Activated naive CD4-positive, alpha-beta T cell treated with anti-CD3 and anti-CD28 coated beads, Interleukin-2, amount 50 U/mL, for 72 hours (primary cell): ENCODE results near the gene MYO9A. TPM values are rescaled to one million over a fixed set of nuclear protein-coding genes. Genes with fewer than 3 reads are reported as not detected.
A peak's percentile ranks its signal among the peaks of the same experiment; 100 is the strongest.

ENCODE experiments used
- ATAC-seq, 2 donors: fragments of 150-1000 bp; cut with Tn5 transposase; 2 replicates each; pipeline ENCODE4 v1.10.0; 2021; ENCODE audit warnings: mild to moderate bottlenecking in 2 of 2, moderate library complexity in 2 of 2
- DNase-seq, 2 donors: peaks; one replicate each; pipeline ENCODE4 v3.0.0; 2021 to 2022; ENCODE audit warnings: low spot score in 2 of 2
- H3K27ac Mint-ChIP-seq, 2 donors: one replicate each; pipeline ENCODE4 v1.8.0; 2022; ENCODE audit warnings: mild to moderate bottlenecking in 2 of 2, mixed read lengths in 2 of 2
- H3K36me3 Mint-ChIP-seq, 2 donors: one replicate each; pipeline ENCODE4 v1.8.0; 2022; ENCODE audit warnings: mixed read lengths in 2 of 2
- H3K9me3 Mint-ChIP-seq, 2 donors: one replicate each; pipeline ENCODE4 v1.8.0; 2022; ENCODE audit warnings: mixed read lengths in 2 of 2
- total RNA-seq, 2 donors: library from RNA; stranded (reverse); gene quantifications; one replicate each; pipeline ENCODE4 v1.2.3, GENCODE V29; 2022

The MYO9A gene
- total RNA-seq, 2 donors from 2014 or later = 13.1 to 20.9 TPM

- no peaks in the 10 kb centered on the region for H3K9me3 Mint-ChIP-seq
- DNase-seq = no peak
- ATAC-seq = no peak
- peak overlapping the region in 1 of 2 donors; percentile 2 for H3K27ac Mint-ChIP-seq
- no peaks in the 10 kb centered on the region for H3K36me3 Mint-ChIP-seq
These were observed 310.8 kb downstream of the MYO9A start for GRCh38 chr15:71807125-71807629.

DNA sequence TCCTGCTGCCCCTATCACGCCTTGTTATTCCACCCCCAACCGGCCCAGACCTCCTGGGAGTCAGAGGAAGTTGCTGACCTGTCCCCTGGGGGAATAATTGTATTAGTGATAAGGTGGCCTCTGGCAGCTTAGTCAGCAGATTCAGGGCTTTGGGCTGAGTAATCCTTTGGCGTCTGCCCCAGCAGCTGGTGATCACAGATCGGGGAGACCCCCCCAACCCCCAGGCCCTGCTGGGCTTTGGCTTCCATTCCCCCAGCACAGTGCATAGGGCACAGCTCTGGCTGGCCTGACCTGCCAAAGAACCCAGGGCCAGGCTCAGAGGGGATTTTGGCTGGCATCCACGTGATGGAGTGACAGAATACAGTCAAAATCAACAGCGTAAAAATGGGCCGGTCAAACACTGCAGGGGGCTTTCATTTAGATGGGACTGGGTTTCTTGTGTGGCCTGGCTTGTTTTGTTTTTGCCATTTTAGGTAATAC, 311.5 kb downstream of the MYO9A start:
- ATAC-seq = no peak
- DNase-seq = no peak
- Mint-ChIP-seq H3K36me3 (no peaks in the 10 kb centered on the region), H3K9me3 (no peaks in the 10 kb centered on the region), H3K27ac (no peak overlapping the region)

- H3K36me3 Mint-ChIP-seq = no peaks in the 10 kb centered on the region
- ATAC-seq (no peak), DNase-seq (no peak)
- H3K9me3 Mint-ChIP-seq = no peaks in the 10 kb centered on the region
- H3K27ac Mint-ChIP-seq = no peak overlapping the region
These were observed 313.1 kb downstream of the MYO9A start for GRCh38 chr15:71804695-71805470.

DNA sequence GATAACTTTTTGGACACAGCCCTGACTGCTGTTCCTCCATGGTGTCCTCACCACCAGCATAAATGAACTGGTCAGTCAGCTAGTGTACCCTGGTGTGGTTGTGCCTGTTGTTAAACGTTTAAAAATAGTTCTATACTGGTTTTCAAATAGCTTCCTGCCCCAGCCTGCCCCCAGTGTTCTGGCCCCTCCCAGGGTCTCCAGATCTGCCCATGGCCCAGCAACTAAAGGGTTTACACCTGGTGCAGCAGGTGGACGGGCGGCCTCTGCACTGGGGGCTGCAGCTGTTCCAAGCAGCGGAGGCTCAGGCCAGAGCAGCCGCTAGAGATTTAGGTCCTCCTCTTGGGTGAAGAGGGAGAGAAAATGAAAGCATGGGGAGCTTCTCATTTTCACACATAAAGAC, 313.7 kb downstream of the MYO9A start:
- DNase-seq = no peak
- ATAC-seq = no peak
- Mint-ChIP-seq H3K27ac (no peak overlapping the region), H3K9me3 (no peaks in the 10 kb centered on the region), H3K36me3 (no peaks in the 10 kb centered on the region)

GRCh38 chr15:71802770-71803169, 315.2 kb downstream of the MYO9A start:
- peak; percentile 24 to 71 for ATAC-seq

DNA sequence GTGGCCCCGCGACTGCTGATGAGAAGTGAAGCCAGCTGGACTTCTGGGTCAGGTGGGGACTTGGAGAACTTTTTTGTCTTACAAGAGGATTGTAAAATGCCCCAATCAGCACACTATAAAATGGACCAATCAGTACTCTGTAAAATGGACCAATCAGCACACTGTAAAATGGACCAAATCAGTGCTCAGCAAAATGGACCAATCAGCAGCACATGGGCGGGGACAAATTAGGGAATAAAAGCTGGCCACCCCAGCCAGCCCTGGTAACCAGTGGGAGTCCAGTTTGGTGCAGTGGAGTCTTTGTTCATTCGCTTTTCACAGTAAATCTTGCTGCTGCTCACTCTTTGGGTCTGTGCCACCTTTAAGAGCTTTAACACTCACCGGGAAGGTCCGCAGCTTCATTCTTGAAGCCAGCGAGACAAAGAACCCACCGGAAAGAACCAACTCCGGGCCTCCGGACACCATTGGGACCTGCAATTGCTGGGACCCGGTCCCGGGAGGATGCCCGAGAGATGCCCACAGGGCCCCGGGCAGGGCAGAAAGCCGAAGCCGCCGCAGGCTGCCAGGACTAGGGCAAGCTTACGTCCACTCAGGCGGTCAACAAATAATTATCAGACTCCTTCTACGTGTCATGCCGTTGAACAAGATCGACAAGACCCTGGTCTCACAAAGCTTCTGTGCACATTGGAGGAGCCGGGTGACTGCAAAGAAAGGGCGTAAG, 315.9 kb downstream of the MYO9A start:
- H3K36me3 Mint-ChIP-seq = no peaks in the 10 kb centered on the region
- H3K9me3 Mint-ChIP-seq = no peaks in the 10 kb centered on the region
- ATAC-seq (no peak), DNase-seq (no peak)
- no peak overlapping the region for H3K27ac Mint-ChIP-seq

More at GRCh38 chr15:71802770-71803169, 315.2 kb downstream of the MYO9A start:
- Mint-ChIP-seq H3K36me3 (no peaks in the 10 kb centered on the region), H3K27ac (no peak overlapping the region), H3K9me3 (no peaks in the 10 kb centered on the region)
- peak in 1 of 2 donors; percentile 73 for DNase-seq

DNA sequence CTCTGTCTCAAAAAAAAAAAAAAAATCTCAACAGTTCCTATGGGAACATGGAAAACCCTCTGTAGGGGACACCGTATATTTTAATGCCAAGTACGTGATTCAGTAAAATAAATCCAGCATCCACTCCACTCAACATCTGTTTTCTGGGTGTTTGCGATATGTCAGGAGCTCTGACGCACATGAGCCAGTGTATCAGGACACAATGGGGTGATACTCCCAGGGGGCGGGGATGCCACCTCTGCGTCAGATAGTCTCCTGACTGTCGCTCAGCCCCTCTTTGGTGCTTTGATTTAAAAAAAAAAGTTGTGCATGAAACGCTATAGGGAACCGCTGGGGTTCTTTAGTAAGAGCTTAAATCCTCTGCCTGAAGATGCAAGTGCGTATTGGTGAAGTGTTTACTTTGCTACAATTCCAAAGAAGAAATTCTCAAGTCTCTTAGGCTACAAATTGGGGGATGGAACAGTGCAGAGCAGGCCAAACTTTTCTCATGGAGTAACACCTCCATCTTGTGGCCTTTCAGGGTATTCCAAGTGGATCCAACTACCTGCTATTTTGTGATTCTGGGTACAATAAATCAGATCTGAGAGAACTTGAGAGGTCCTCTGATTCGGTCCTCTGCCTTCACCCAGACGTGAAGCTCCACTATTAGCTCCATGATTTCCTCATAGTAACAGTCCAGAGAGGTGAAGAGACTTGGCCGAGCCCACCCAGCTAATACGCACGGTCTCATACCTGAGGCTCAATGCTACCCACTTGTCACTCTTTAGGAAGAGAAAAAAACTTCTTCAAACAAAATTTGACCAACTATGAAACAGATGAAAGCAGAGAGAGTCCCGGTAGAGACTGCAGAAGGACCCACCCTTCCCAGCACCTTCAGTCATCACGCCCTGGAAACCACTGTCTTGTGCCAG, 316.9 kb downstream of the MYO9A start:
- Mint-ChIP-seq H3K36me3 (no peaks in the 10 kb centered on the region), H3K9me3 (no peaks in the 10 kb centered on the region), H3K27ac (no peak overlapping the region)
- DNase-seq (peak in 1 of 2 donors; percentile 30), ATAC-seq (peak in 1 of 2 donors; percentile 75)

DNA sequence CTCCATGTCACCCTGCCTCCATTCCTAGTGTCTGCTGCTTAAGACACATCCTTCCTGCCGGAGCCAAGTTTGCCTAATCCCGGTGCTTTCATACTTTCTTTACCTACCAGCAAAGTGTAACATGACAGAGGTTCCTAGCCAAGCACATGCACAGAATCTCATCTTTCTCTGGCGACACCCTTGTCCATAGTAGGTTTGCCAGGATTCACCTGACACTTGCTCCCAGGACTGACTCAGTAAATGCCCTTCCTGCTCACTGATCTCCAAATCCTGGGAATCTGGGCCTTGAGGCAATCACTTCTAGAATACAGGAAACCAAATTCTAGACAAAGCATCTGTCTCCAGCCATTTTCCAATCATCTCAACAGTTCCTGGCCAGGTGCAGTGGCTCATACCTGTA, 317.8 kb downstream of the MYO9A start:
- no peak overlapping the region for H3K27ac Mint-ChIP-seq
- no peak for ATAC-seq
- no peak for DNase-seq
- no peaks in the 10 kb centered on the region for H3K36me3 Mint-ChIP-seq
- no peaks in the 10 kb centered on the region for H3K9me3 Mint-ChIP-seq

- no peak overlapping the region for H3K27ac Mint-ChIP-seq
These were observed 319.3 kb downstream of the MYO9A start for GRCh38 chr15:71798641-71799040.

DNA sequence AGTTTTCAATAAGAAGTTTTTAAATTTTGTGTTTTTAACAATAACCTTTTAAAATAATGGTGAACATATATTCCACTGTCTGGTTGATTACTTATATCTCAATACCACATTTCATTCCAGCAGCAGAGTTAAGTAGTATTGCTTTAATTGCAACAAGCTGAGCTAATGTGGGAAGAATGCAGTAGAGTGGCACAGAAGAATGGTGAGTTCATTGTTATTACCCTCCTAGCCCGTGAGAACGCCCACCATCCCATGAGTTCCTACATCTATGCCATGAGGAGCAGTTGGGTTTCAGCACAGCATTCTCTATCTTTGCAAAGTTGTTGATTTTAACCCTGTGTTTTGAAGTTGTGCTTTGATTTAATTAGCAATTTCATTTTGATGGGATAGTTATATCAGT, 325.4 kb downstream of the MYO9A start:
- H3K36me3 Mint-ChIP-seq = no peaks in the 10 kb centered on the region
- no peaks in the 10 kb centered on the region for H3K9me3 Mint-ChIP-seq
- ATAC-seq = no peak
- no peak overlapping the region for H3K27ac Mint-ChIP-seq
- no peak for DNase-seq

More at GRCh38 chr15:71798641-71799040, 319.3 kb downstream of the MYO9A start:
- Mint-ChIP-seq H3K36me3 (no peaks in the 10 kb centered on the region), H3K9me3 (no peaks in the 10 kb centered on the region)
- no peak for ATAC-seq
- no peak for DNase-seq

DNA sequence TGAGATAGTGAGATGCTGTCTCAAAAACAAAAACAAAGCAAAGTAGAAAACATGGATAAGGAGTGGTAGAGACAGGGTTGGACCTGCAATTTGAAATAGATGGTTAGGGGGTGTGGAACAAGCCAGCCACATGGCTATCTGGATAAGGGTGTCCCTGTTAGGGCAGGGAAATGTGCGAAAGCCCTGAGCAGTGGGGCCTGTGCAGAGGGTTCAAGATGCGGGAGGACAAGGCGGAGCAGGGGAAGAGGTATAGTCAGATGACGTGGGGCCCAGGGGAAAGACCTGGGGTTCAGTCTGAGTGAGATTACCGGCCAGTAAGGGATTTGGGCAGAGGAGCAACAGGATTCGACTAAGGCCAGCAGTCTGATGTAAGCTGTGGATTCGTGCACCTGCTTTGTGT, 326.0 kb downstream of the MYO9A start:
- DNase-seq (no peak), ATAC-seq (no peak)
- Mint-ChIP-seq H3K36me3 (no peaks in the 10 kb centered on the region), H3K9me3 (no peaks in the 10 kb centered on the region), H3K27ac (no peak overlapping the region)

GRCh38 chr15:71790081-71790480, 327.9 kb downstream of the MYO9A start:
- ATAC-seq (no peak), DNase-seq (no peak)
- Mint-ChIP-seq H3K36me3 (no peaks in the 10 kb centered on the region), H3K27ac (no peak overlapping the region), H3K9me3 (no peaks in the 10 kb centered on the region)

- Mint-ChIP-seq H3K27ac (no peak overlapping the region), H3K36me3 (no peaks in the 10 kb centered on the region), H3K9me3 (no peaks in the 10 kb centered on the region)
- DNase-seq (no peak), ATAC-seq (no peak)
These were observed 328.3 kb downstream of the MYO9A start for GRCh38 chr15:71789616-71790015.

- no peak for DNase-seq
- H3K36me3 Mint-ChIP-seq = no peaks in the 10 kb centered on the region
- no peak for ATAC-seq
- no peak overlapping the region for H3K27ac Mint-ChIP-seq
- H3K9me3 Mint-ChIP-seq = no peaks in the 10 kb centered on the region
These were observed 329.0 kb downstream of the MYO9A start for GRCh38 chr15:71788646-71789579.

DNA sequence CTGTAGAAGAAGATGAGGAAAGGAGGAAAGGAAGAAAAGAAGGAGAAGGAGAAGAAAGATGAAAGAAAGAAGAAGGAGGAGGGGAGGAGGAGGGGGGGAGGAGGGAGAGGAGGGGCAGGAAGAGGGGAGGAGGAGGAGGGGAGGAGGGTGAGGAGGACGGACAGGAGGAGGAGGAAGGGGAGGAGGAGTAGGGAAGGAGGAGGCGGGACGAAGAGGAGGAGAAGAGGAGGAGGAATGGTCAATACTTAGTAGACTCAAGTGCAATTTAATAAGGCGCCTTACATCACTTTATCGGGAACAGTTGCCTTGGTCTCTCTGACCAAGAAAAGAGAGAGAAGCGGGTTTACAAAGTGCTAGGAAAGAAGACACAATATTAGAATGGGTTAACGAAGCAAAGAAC, 331.3 kb downstream of the MYO9A start:
- DNase-seq (no peak), ATAC-seq (no peak)
- no peak overlapping the region for H3K27ac Mint-ChIP-seq
- H3K9me3 Mint-ChIP-seq = no peaks in the 10 kb centered on the region
- no peaks in the 10 kb centered on the region for H3K36me3 Mint-ChIP-seq

- DNase-seq (no peak), ATAC-seq (no peak)
- no peaks in the 10 kb centered on the region for H3K9me3 Mint-ChIP-seq
These were observed 332.0 kb downstream of the MYO9A start for GRCh38 chr15:71785996-71786395.

More at GRCh38 chr15:71785996-71786395, 332.0 kb downstream of the MYO9A start:
- Mint-ChIP-seq H3K36me3 (no peaks in the 10 kb centered on the region), H3K27ac (no peak overlapping the region)
